ENCODE data around the gene PIGM.

GRCh38 chr1:160062230-160062532 is 30.4 kb upstream of the PIGM start:
- no peak for TF ChIP-seq RCOR1 (IDR thresholded peaks at IDR 0.05; ENCODE audit: low read depth, low read length)
- no peak for TF ChIP-seq CTCF (IDR thresholded peaks at IDR 0.05)

Measured in A549 (cell line).